Right atrium auricular region (tissue), 2 donors: ENCODE data around the gene LNPEP. TPM values are rescaled to one million over a fixed set of nuclear protein-coding genes. Genes with fewer than 3 reads are reported as not detected.

ENCODE experiments used
- DNase-seq: peaks from one replicate; pipeline ENCODE4 v3.0.0-alpha.2; 2019; ENCODE audit warnings: low spot score
- H3K27ac ChIP-seq, 2 donors: fragments of 200-600 bp; sonication (generic); 1 replicate in 1 of 2; 2 replicates in 1 of 2; pipeline ENCODE4 v1.5.1; 2016 to 2019
- H3K27me3 ChIP-seq, 2 donors: fragments of 200-600 bp; sonication (generic); one replicate each; pipeline versions ENCODE4 v1.5.1 to v1.6.0; 2017 to 2019
- H3K36me3 ChIP-seq: fragments of 200-600 bp; sonication (generic); one replicate; pipeline ENCODE4 v1.5.1; 2016
- H3K4me1 ChIP-seq, 2 donors: fragments of 200-600 bp; sonication (generic); one replicate each; pipeline versions ENCODE4 v1.5.1 to v1.6.0; 2017 to 2019
- H3K4me3 ChIP-seq, 2 donors: fragments of 200-600 bp; sonication (generic); 1 replicate in 1 of 2; 2 replicates in 1 of 2; pipeline ENCODE4 v1.5.1; 2017 to 2019; ENCODE audit warnings: mild to moderate bottlenecking in 1 of 2, moderate library complexity in 1 of 2
- H3K9me3 ChIP-seq, 2 donors: fragments of 200-600 bp; sonication (generic); one replicate each; pipeline ENCODE4 v1.5.1; 2019
- CTCF ChIP-seq, 2 donors: fragments of 200-600 bp; sonication (generic); IDR thresholded peaks; one replicate each; pipeline ENCODE4 v1.5.1; 2019; ENCODE audit warnings: antibody characterized with exemption in 2 of 2
- total RNA-seq, 2 donors: library from RNA; depleted of rRNA; stranded (reverse); fragments of >200 nt; gene quantifications; one replicate each; pipeline ENCODE4 v1.1.0, GENCODE V29; 2016

Gene LNPEP
- total RNA-seq, 2 donors from 2014 or later: 50.2 to 60.0 TPM

DNA sequence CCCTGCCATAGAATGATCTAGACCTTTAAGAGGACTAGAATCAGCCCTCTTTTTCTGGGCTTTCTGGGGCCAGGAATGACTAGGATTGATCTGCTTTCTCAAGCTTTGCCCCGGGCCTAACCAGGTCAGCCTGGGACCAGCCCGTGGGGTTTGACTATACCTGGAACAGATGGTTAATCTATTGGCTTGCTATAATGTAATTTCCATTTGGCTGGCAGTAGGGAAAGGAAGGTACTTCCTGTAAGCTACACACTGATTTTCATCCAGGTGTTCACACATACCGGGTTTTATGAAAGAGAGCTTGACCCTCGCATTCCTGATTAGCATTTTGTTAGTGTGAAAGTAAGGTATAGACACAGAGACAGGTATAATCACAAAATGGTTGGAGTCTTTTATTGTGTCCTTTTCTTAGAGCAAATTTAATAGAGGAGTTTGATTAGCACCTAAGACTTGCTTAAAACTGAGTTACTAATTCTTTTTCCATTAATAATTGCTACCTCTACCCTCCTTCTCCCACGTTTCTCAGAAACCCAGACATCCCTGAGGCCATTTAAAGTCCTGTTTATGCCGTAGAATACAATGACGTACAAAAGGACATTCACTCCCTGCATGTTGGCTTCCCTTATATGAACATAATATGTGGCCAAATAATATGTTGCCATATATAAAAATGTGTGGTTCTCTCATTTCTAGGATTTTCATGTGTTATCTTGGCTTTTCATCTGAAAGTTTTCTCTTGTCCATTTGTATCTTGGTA, 17.3 kb downstream of the LNPEP start:
- Histone ChIP-seq H3K4me3 (no peak overlapping the region), H3K4me1 (peaks cover 3 to 20% of the 10 kb centered on the region in 2 donors), H3K9me3 (no peaks in the 10 kb centered on the region), H3K27ac (peak overlapping the region; percentile 54 to 87), H3K36me3 (no peaks in the 10 kb centered on the region), H3K27me3 (no peaks in the 10 kb centered on the region)
- TF ChIP-seq CTCF (IDR thresholded peaks at IDR 0.05): no peak
- no peak for DNase-seq

- Histone ChIP-seq H3K27ac (peak overlapping the region in 1 of 2 donors; percentile 3), H3K4me1 (peaks cover 3 to 25% of the 10 kb centered on the region in 2 donors)
These were observed 21.6 kb downstream of the LNPEP start for GRCh38 chr5:96957254-96958049.

DNA sequence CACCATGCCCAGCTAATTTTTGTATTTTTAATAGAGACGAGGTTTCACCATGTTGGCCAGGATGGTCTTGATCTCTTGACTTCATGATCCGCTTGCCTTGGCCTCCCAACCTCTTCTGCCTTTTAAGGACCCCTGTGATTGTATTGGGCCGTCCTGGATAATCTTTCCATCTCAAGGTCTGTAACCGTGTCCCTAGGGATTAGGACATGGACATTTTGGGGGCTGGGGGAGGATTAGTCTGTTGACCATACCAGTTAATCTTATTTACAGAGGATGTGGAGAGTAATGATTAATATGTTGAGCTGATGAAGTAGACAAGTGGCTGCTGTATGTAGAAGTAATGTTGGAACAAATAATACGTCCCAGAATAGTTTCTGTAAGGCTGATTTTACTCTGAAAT, 23.1 kb downstream of the LNPEP start:
- H3K9me3 ChIP-seq: no peaks in the 10 kb centered on the region
- no peak for TF ChIP-seq CTCF (IDR thresholded peaks at IDR 0.05)
- H3K4me1 ChIP-seq: peaks cover 0 to 26% of the 10 kb centered on the region in 2 donors
- no peak overlapping the region for H3K27ac ChIP-seq
- H3K27me3 ChIP-seq: no peaks in the 10 kb centered on the region
- H3K4me3 ChIP-seq: no peak overlapping the region
- DNase-seq: no peak
- H3K36me3 ChIP-seq: no peaks in the 10 kb centered on the region

More at GRCh38 chr5:96957254-96958049, 21.6 kb downstream of the LNPEP start:
- no peaks in the 10 kb centered on the region for H3K36me3 ChIP-seq
- DNase-seq: no peak
- H3K9me3 ChIP-seq: no peaks in the 10 kb centered on the region
- no peak overlapping the region for H3K4me3 ChIP-seq
- H3K27me3 ChIP-seq: no peaks in the 10 kb centered on the region
- TF ChIP-seq CTCF (IDR thresholded peaks at IDR 0.05): no peak

GRCh38 chr5:96961053-96961452, 25.2 kb downstream of the LNPEP start:
- no peaks in the 10 kb centered on the region for H3K27me3 ChIP-seq
- H3K4me1 ChIP-seq: peaks cover 0 to 31% of the 10 kb centered on the region in 2 donors
- H3K27ac ChIP-seq: no peak overlapping the region
- TF ChIP-seq CTCF (IDR thresholded peaks at IDR 0.05): no peak
- H3K9me3 ChIP-seq: no peaks in the 10 kb centered on the region
- H3K36me3 ChIP-seq: no peaks in the 10 kb centered on the region
- H3K4me3 ChIP-seq: no peak overlapping the region
- DNase-seq: no peak

DNA sequence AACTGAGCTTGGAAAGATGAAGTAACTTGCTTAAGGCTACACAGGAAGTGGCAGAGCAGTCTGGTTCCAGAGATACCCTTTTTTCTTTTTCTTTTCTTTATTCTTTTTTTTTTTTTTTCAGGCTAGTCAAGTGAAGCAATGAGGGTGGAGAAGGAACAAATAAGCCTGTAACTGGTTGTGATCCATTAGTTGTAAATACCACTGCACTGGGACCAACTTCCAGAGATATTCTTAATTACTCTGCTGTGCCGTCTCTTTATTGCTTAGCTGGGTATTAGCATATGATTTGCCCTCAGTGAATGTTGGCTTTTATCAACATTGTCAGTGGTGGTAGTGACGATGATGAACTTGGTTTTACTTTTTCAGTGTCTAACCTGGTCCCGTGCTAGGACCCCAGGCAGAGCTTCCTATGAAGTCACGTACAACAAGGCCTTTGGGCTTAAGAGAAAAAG, 26.7 kb downstream of the LNPEP start:
- no peak for TF ChIP-seq CTCF (IDR thresholded peaks at IDR 0.05)
- Histone ChIP-seq H3K4me3 (no peak overlapping the region), H3K4me1 (peaks cover 0 to 35% of the 10 kb centered on the region in 2 donors), H3K36me3 (no peaks in the 10 kb centered on the region), H3K27ac (peak overlapping the region; percentile 54 to 60), H3K9me3 (no peaks in the 10 kb centered on the region), H3K27me3 (no peaks in the 10 kb centered on the region)
- DNase-seq: no peak
